A549 (cell line): Measurements from ENCODE around the gene PDE4D. TPM values are rescaled to one million over a fixed set of nuclear protein-coding genes. Genes with fewer than 3 reads are reported as not detected.

Source experiments
- ATAC-seq, 2 experiments: fragments of 200-7000 bp in 1 of 2; fragments of >200 bp in 1 of 2; cut with Nextera tagmentation in 1 of 2; cut with Tn5 transposase in 1 of 2; 3 replicates each; pipeline versions ENCODE4 v1.8.0 to v1.9.1; 2018 to 2020; ENCODE audit warnings: mild to moderate bottlenecking in 1 of 2, moderate library complexity in 1 of 2
- CTCF ChIA-PET: fragments of 300-600 bp; sonication (Branson Sonifier 250); formaldehyde crosslinking; extraction: SDS; loops from one replicate; lab custom pipeline; 2021; ENCODE audit warnings: antibody characterized with exemption, inconsistent platforms; lab: Yijun Ruan, JAX
- POLR2A ChIA-PET: fragments of 350-600 bp; formaldehyde crosslinking; extraction: SDS; loops from one replicate; lab custom pipeline; 2021; ENCODE audit warnings: antibody characterized with exemption, inconsistent platforms; lab: Yijun Ruan, JAX
- DNase-seq, 2 experiments: peaks; one replicate each; pipeline versions ENCODE4 v3.0.0 to v3.0.0-alpha.2; 2011 to 2016; ENCODE audit warnings: low read depth in 1 of 2, low spot score in 1 of 2
- FAIRE-seq: peaks from 2 replicates; lab custom pipeline; 2011; peaks lifted over from hg19 to GRCh38; lab: Jason Lieb, UNC
- H3K27ac ChIP-seq, 2 experiments: fragments of >200 bp; sonication (Bioruptor Twin); formaldehyde crosslinking; 3 replicates each; pipeline ENCODE4 v1.5.1; 2016 to 2017
- H3K4me1 ChIP-seq: fragments of >200 bp; sonication (Bioruptor Twin); formaldehyde crosslinking; 3 replicates; pipeline ENCODE4 v1.6.1; 2016
- H3K4me2 ChIP-seq: fragments of >200 bp; sonication (Bioruptor Twin); formaldehyde crosslinking; 3 replicates; pipeline ENCODE4 v1.6.1; 2016
- H3K4me3 ChIP-seq: fragments of >200 bp; sonication (Bioruptor Twin); formaldehyde crosslinking; 3 replicates; pipeline ENCODE4 v1.5.1; 2016
- H3K9me3 ChIP-seq: fragments of >200 bp; sonication (Bioruptor Twin); formaldehyde crosslinking; 3 replicates; pipeline ENCODE4 v1.6.1; 2016
- BHLHE40 ChIP-seq: IDR thresholded peaks from 2 replicates; pipeline ENCODE4 v1.6.1; 2012; ENCODE audit warnings: low read depth, low read length, inconsistent platforms
- CBX8 ChIP-seq: fragments of 200-600 bp; sonication (generic); IDR thresholded peaks from 2 replicates; pipeline ENCODE4 v1.6.1; 2016
- FOSB ChIP-seq: fragments of 250-450 bp; sonication (Bioruptor Pico); IDR thresholded peaks from 2 replicates; pipeline ENCODE4 v1.5.0; 2020; ENCODE audit warnings: mild to moderate bottlenecking, moderate library complexity
- HDAC2 ChIP-seq: fragments of 200-600 bp; sonication (generic); IDR thresholded peaks from 2 replicates; pipeline ENCODE4 v1.6.1; 2016
- HOXB5 ChIP-seq: fragments of 250-450 bp; sonication (Bioruptor Pico); IDR thresholded peaks from 2 replicates; pipeline ENCODE4 v1.5.0; 2020; ENCODE audit warnings: mild to moderate bottlenecking, moderate library complexity
- JUN ChIP-seq, 2 experiments: fragments of >200 bp; sonication (Bioruptor Twin); formaldehyde crosslinking; IDR thresholded peaks; 2 replicates in 1 of 2; 3 replicates in 1 of 2; pipeline ENCODE4 v1.6.1; 2016 to 2017
- MAFK ChIP-seq: fragments of 450-650 bp; IDR thresholded peaks from 2 replicates; pipeline ENCODE4 v1.6.1; 2014; ENCODE audit not compliant: partially characterized antibody
- MAX ChIP-seq: IDR thresholded peaks from 2 replicates; pipeline ENCODE4 v1.6.1; 2012
- MYC ChIP-seq: IDR thresholded peaks from 2 replicates; pipeline ENCODE4 v1.6.1; 2012; ENCODE audit warnings: mild to moderate bottlenecking, inconsistent platforms, low read length, improper control_type of control experiment, borderline replicate concordance
- NFE2L2 ChIP-seq: fragments of 150-350 bp; conservative IDR thresholded peaks from 2 replicates; pipeline ENCODE4 v1.6.1; 2014; ENCODE audit warnings: low read length
- NPAS2 ChIP-seq: fragments of 250-450 bp; sonication (Bioruptor Pico); IDR thresholded peaks from 2 replicates; pipeline ENCODE4 v1.8.0; 2022; ENCODE audit warnings: mild to moderate bottlenecking, moderate library complexity, borderline replicate concordance
- NR3C1 ChIP-seq: fragments of >200 bp; sonication (Bioruptor Twin); formaldehyde crosslinking; IDR thresholded peaks from 3 replicates; pipeline ENCODE4 v1.6.1; 2017
- RARB ChIP-seq: fragments of 250-450 bp; sonication (Bioruptor Pico); IDR thresholded peaks from 2 replicates; pipeline ENCODE4 v1.8.0; 2021; ENCODE audit warnings: mild to moderate bottlenecking, moderate library complexity
- REST ChIP-seq: fragments of 200-600 bp; sonication (generic); IDR thresholded peaks from 2 replicates; pipeline ENCODE4 v1.6.1; 2016; ENCODE audit warnings: antibody characterized with exemption, mild to moderate bottlenecking, moderate library complexity
- SREBF2 ChIP-seq: fragments of 450-650 bp; IDR thresholded peaks from 2 replicates; pipeline ENCODE4 v1.6.1; 2014; ENCODE audit warnings: mild to moderate bottlenecking, moderate library complexity
- TP53 ChIP-seq: fragments of 250-450 bp; sonication (Bioruptor Pico); IDR thresholded peaks from 2 replicates; pipeline ENCODE4 v1.5.0; 2021; ENCODE audit warnings: mild to moderate bottlenecking, moderate library complexity
- ZNF302 ChIP-seq: fragments of 250-450 bp; sonication (Bioruptor Pico); IDR thresholded peaks from 2 replicates; pipeline ENCODE4 v1.9.0; 2021; ENCODE audit warnings: inconsistent platforms, mild to moderate bottlenecking, moderate library complexity
- WGBS: methylation state at CpG from one replicate; pipeline ENCODE4 v1.1.6; 2017; ENCODE audit errors: missing lambda C conversion rate; 5-methylcytosine and 5-hydroxymethylcytosine counted together
- polyA plus RNA-seq, 4 experiments: library from polyadenylated mRNA; depleted of rRNA in 3 of 4; stranded (reverse); fragments of >200 nt; fragmentation: RNase III in 1 of 4; extraction: RNeasy Plus Mini Kit Qiagen cat#74134 plus additional on column Dnase treatment in 1 of 4; gene quantifications; 2 replicates in 3 of 4; 3 replicates in 1 of 4; pipeline ENCODE4 v1.2.3, GENCODE V29; 2011 to 2017
- TF ChIP-seq, protein P1 (sequence below): fragments of 250-450 bp; sonication (Bioruptor Pico); IDR thresholded peaks from 2 replicates; pipeline ENCODE4 v1.5.0; 2021; ENCODE audit warnings: mild to moderate bottlenecking, moderate library complexity, borderline replicate concordance
- TF ChIP-seq, protein P2 (sequence below): fragments of 250-450 bp; sonication (Bioruptor Pico); IDR thresholded peaks from 2 replicates; pipeline ENCODE4 v1.5.0; 2020; ENCODE audit warnings: low read depth, mild to moderate bottlenecking, moderate library complexity
- TF ChIP-seq, protein P3 (sequence below): IDR thresholded peaks from 2 replicates; pipeline ENCODE4 v1.6.1; 2012; ENCODE audit warnings: low read depth, borderline replicate concordance
- TF ChIP-seq, protein P4 (sequence below): IDR thresholded peaks from 2 replicates; pipeline ENCODE4 v1.6.1; 2012

PDE4D gene
- polyA plus RNA-seq, 2 of the 4 experiments (the other 2 are of a cell fraction), result 74.0 to 213 TPM

GRCh38 chr5:59332236-59332973 is 561.1 kb downstream of the PDE4D start:
- CTCF ChIA-PET, result no interaction called here
- WGBS, result 83% methylated on average over 2 of the region's 2 CpGs

GRCh38 chr5:59330680-59331079 is 562.8 kb downstream of the PDE4D start:
- POLR2A ChIA-PET, result no interaction called here
- CTCF ChIA-PET, result interaction anchor here (1.1 kb wide), 1 partner anchor 143 kb away, joined by 3 read pairs; no protein-coding TSS in a partner anchor
- H3K27ac ChIP-seq, result no peak overlapping the region
- FAIRE-seq, result no peak
- TF ChIP-seq MYC, result no peak
- TF ChIP-seq, protein P1, sequence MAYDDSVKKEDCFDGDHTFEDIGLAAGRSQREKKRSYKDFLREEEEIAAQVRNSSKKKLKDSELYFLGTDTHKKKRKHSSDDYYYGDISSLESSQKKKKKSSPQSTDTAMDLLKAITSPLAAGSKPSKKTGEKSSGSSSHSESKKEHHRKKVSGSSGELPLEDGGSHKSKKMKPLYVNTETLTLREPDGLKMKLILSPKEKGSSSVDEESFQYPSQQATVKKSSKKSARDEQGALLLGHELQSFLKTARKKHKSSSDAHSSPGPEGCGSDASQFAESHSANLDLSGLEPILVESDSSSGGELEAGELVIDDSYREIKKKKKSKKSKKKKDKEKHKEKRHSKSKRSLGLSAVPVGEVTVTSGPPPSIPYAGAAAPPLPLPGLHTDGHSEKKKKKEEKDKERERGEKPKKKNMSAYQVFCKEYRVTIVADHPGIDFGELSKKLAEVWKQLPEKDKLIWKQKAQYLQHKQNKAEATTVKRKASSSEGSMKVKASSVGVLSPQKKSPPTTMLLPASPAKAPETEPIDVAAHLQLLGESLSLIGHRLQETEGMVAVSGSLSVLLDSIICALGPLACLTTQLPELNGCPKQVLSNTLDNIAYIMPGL (CRISPR knock-in tag), result no peak
- no peak for TF ChIP-seq NFE2L2
- TF ChIP-seq FOSB, result no peak
- no peak for TF ChIP-seq JUN (IDR thresholded peaks at IDR 0.05)
- no peak overlapping the region for H3K4me2 ChIP-seq
- DNase-seq, result peak in 1 of 2 experiments; percentile 44
- H3K4me3 ChIP-seq, result no peak overlapping the region
- peaks cover 84% of the 10 kb centered on the region for H3K4me1 ChIP-seq
- ATAC-seq, result peak in 1 of 2 experiments; percentile 29; a peak in 2 of 6 replicates
- WGBS, result 89% methylated on average over 9 of the region's 9 CpGs
- H3K9me3 ChIP-seq, result no peaks in the 10 kb centered on the region

More at GRCh38 chr5:59332236-59332973, 561.1 kb downstream of the PDE4D start:
- DNase-seq (no peak), FAIRE-seq (no peak), ATAC-seq (no peak)
- Histone ChIP-seq H3K9me3 (no peaks in the 10 kb centered on the region), H3K27ac (peak overlapping the region in 1 of 2 experiments; percentile 49; a peak in 3 of 6 replicates), H3K4me1 (peaks cover 87% of the 10 kb centered on the region), H3K4me2 (peak overlapping the region; percentile 0; the same call in 1 of the 3 replicates), H3K4me3 (no peak overlapping the region)
- POLR2A ChIA-PET, result no interaction called here
- TF ChIP-seq BHLHE40 (no peak), RARB (CRISPR knock-in tag) (no peak), TP53 (CRISPR knock-in tag) (no peak), SREBF2 (no peak), HOXB5 (CRISPR knock-in tag) (no peak), MAFK (no peak), NPAS2 (CRISPR knock-in tag) (no peak), FOSB (no peak)
- TF ChIP-seq, protein P2, sequence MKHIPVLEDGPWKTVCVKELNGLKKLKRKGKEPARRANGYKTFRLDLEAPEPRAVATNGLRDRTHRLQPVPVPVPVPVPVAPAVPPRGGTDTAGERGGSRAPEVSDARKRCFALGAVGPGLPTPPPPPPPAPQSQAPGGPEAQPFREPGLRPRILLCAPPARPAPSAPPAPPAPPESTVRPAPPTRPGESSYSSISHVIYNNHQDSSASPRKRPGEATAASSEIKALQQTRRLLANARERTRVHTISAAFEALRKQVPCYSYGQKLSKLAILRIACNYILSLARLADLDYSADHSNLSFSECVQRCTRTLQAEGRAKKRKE (CRISPR knock-in tag), result no peak
- TF ChIP-seq, protein P3, sequence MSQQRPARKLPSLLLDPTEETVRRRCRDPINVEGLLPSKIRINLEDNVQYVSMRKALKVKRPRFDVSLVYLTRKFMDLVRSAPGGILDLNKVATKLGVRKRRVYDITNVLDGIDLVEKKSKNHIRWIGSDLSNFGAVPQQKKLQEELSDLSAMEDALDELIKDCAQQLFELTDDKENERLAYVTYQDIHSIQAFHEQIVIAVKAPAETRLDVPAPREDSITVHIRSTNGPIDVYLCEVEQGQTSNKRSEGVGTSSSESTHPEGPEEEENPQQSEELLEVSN, result no peak
- TF ChIP-seq, protein P4, sequence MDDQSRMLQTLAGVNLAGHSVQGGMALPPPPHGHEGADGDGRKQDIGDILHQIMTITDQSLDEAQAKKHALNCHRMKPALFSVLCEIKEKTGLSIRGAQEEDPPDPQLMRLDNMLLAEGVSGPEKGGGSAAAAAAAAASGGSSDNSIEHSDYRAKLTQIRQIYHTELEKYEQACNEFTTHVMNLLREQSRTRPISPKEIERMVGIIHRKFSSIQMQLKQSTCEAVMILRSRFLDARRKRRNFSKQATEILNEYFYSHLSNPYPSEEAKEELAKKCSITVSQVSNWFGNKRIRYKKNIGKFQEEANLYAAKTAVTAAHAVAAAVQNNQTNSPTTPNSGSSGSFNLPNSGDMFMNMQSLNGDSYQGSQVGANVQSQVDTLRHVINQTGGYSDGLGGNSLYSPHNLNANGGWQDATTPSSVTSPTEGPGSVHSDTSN, result no peak

DNA sequence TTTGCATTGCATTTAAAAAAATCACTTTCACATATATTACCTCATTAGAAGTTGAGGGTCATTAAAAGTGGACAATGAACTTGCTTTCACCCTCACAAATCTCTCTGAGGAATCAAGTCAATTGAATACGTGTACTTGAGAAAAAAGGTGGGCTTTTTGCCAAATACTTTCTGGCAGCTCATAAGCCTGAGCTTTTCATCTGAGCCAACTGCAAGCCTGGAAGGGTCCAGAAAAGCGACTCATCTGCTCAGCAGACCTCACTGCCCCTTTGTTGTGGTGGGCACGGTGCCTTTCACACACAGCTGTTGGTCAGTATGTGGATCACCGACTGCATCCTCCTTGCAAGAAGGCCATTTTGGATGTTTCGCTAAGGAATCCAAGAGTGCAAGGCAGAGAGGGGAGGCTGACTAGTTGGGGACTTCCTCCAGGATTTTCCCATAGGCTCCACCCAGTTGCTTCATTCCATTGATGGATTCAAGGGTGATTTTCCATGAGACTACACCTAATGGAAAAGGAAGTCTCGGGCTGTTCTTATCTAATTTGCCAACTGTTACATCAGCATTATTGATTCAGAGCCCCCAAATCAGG is 564.7 kb downstream of the PDE4D start:
- Histone ChIP-seq H3K27ac (peak overlapping the region; percentile 63 to 78), H3K4me2 (peak overlapping the region; percentile 76), H3K4me3 (no peak overlapping the region), H3K9me3 (no peaks in the 10 kb centered on the region), H3K4me1 (peaks cover 84% of the 10 kb centered on the region)
- peak; percentile 21 to 74 for DNase-seq
- WGBS, result 27% methylated on average over 6 of the region's 6 CpGs
- ChIA-PET POLR2A (no interaction called here), CTCF (interaction anchor here (0.9 to 3.5 kb wide), 3 partner anchors 13 to 140 kb away, joined by 3 to 17 read pairs (median 4); no protein-coding TSS in a partner anchor)
- ATAC-seq, result peak; percentile 76 to 79
- no peak for TF ChIP-seq SREBF2
- no peak for TF ChIP-seq BHLHE40
- no peak for TF ChIP-seq NR3C1
- TF ChIP-seq CBX8, result no peak
- no peak for TF ChIP-seq NPAS2 (CRISPR knock-in tag)
- TF ChIP-seq REST, result no peak
- TF ChIP-seq HDAC2, result no peak
- TF ChIP-seq MAX, result 0 out of 2 replicates have a peak, but pooled peaks have one; percentile 6
- TF ChIP-seq FOSB, result no peak
- TF ChIP-seq RARB (CRISPR knock-in tag), result no peak
- peak; percentile 28 for TF ChIP-seq MAFK
- TF ChIP-seq ZNF302 (CRISPR knock-in tag), result no peak
- FAIRE-seq, result peak; percentile 43
